HG03457 (cell line): ENCODE measurements around the gene MAPRE2.
A peak's percentile ranks its signal among the peaks of the same experiment; 100 is the strongest.

Experiments used
- ATAC-seq: cut with Tn5 transposase; IDR thresholded peaks from one replicate; pipeline ENCODE4 v1.9.1; 2021; ENCODE audit warnings: moderate number of reproducible peaks; ENCODE audit not compliant: unreplicated experiment

Gene MAPRE2

GRCh38 chr18:35032113-35032512 lies 9.1 kb upstream of the MAPRE2 start:
- no peak for ATAC-seq

GRCh38 chr18:35038029-35038428 lies 3.2 kb upstream of the MAPRE2 start:
- no peak for ATAC-seq

GRCh38 chr18:35038881-35039491 lies 2.2 kb upstream of the MAPRE2 start:
- ATAC-seq: no peak

GRCh38 chr18:35040638-35040987 lies 600 bp upstream of the MAPRE2 start:
- ATAC-seq: no peak

- ATAC-seq: no peak
These were observed 688 bp downstream of the MAPRE2 start for GRCh38 chr18:35041815-35042387.

GRCh38 chr18:35042389-35043071 lies 1.3 kb downstream of the MAPRE2 start:
- ATAC-seq: no peak

- no peak for ATAC-seq
These were observed 2.0 kb downstream of the MAPRE2 start for GRCh38 chr18:35043207-35043606.

- no peak for ATAC-seq
These were observed 3.9 kb downstream of the MAPRE2 start for GRCh38 chr18:35045121-35045520.

GRCh38 chr18:35045806-35046205 lies 4.6 kb downstream of the MAPRE2 start:
- ATAC-seq: no peak

GRCh38 chr18:35047697-35048292 lies 6.6 kb downstream of the MAPRE2 start:
- ATAC-seq: no peak

- ATAC-seq: peak; percentile 7
These were observed 8.2 kb downstream of the MAPRE2 start for GRCh38 chr18:35049111-35050027.

GRCh38 chr18:35050028-35050546 lies 8.9 kb downstream of the MAPRE2 start:
- ATAC-seq: peak; percentile 38

GRCh38 chr18:35050705-35051195 lies 9.5 kb downstream of the MAPRE2 start:
- no peak for ATAC-seq

GRCh38 chr18:35051641-35052377 lies 10.6 kb downstream of the MAPRE2 start:
- no peak for ATAC-seq

GRCh38 chr18:35054401-35054800 lies 13.2 kb downstream of the MAPRE2 start:
- ATAC-seq: no peak

- ATAC-seq: no peak
These were observed 13.9 kb downstream of the MAPRE2 start for GRCh38 chr18:35055105-35055504.

- ATAC-seq: no peak
These were observed 14.5 kb downstream of the MAPRE2 start for GRCh38 chr18:35055726-35056125.

- no peak for ATAC-seq
These were observed 18.2 kb downstream of the MAPRE2 start for GRCh38 chr18:35059280-35059927.

GRCh38 chr18:35060122-35060815 lies 19.1 kb downstream of the MAPRE2 start:
- ATAC-seq: no peak
